HepG2 (cell line): ENCODE data around the gene SLC38A3. TPM values are rescaled to one million over a fixed set of nuclear protein-coding genes. Genes with fewer than 3 reads are reported as not detected.

Source experiments
- BCL3 ChIP-seq: sonication (generic); formaldehyde crosslinking; IDR thresholded peaks from 2 replicates; pipeline ENCODE4 v1.5.1; 2020; ENCODE audit warnings: mild to moderate bottlenecking, missing genetic modification reagents, moderate library complexity
- ELF4 ChIP-seq: sonication (generic); formaldehyde crosslinking; IDR thresholded peaks from 2 replicates; pipeline ENCODE4 v1.5.0; 2020; ENCODE audit warnings: missing genetic modification reagents, mild to moderate bottlenecking, moderate library complexity, borderline replicate concordance
- FLYWCH1 ChIP-seq: sonication (generic); formaldehyde crosslinking; IDR thresholded peaks from 2 replicates; pipeline ENCODE4 v1.8.1; 2023; ENCODE audit warnings: mild to moderate bottlenecking, missing genetic modification reagents
- FOXK1 ChIP-seq: sonication (generic); formaldehyde crosslinking; IDR thresholded peaks from 2 replicates; pipeline ENCODE4 v1.4.0; 2020; ENCODE audit warnings: low read depth, missing genetic modification reagents, borderline replicate concordance
- HMG20B ChIP-seq: conservative IDR thresholded peaks from 2 replicates; pipeline ENCODE4 v1.6.1; 2016; ENCODE audit warnings: missing genetic modification reagents, missing compliant biosample characterization
- KLF16 ChIP-seq, 2 experiments: sonication (generic) in 1 of 2; formaldehyde crosslinking in 1 of 2; IDR thresholded peaks; 2 replicates each; pipeline versions ENCODE4 v1.6.1 to v1.8.0; 2016 to 2023; ENCODE audit warnings: missing genetic modification reagents in 2 of 2, missing compliant biosample characterization in 1 of 2
- MAFF ChIP-seq: IDR thresholded peaks from 2 replicates; pipeline ENCODE4 v1.6.1; 2011; ENCODE audit warnings: low read depth, low read length, improper control_type of control experiment
- MIXL1 ChIP-seq: IDR thresholded peaks from 2 replicates; pipeline ENCODE4 v1.6.1; 2016
- NFKBIZ ChIP-seq: IDR thresholded peaks from 2 replicates; pipeline ENCODE4 v1.6.1; 2018; ENCODE audit warnings: missing genetic modification reagents, missing compliant biosample characterization
- PAF1 ChIP-seq: IDR thresholded peaks from 2 replicates; pipeline ENCODE4 v1.6.1; 2016; ENCODE audit warnings: missing genetic modification reagents, missing compliant biosample characterization
- PITX1 ChIP-seq: sonication (generic); formaldehyde crosslinking; IDR thresholded peaks from 2 replicates; pipeline ENCODE4 v1.5.1; 2020; ENCODE audit warnings: mild to moderate bottlenecking, missing genetic modification reagents
- RAD21 ChIP-seq: fragments of 450-650 bp; formaldehyde crosslinking; IDR thresholded peaks from 2 replicates; pipeline ENCODE4 v1.5.0; 2020; ENCODE audit warnings: mild to moderate bottlenecking
- RERE ChIP-seq: IDR thresholded peaks from 2 replicates; pipeline ENCODE4 v1.6.1; 2016; ENCODE audit warnings: low read depth, missing genetic modification reagents, missing compliant biosample characterization
- RORA ChIP-seq: sonication (generic); formaldehyde crosslinking; IDR thresholded peaks from 2 replicates; pipeline ENCODE4 v1.5.0; 2020; ENCODE audit warnings: mild to moderate bottlenecking, missing genetic modification reagents, moderate library complexity
- SMYD3 ChIP-seq: sonication (generic); formaldehyde crosslinking; IDR thresholded peaks from 2 replicates; pipeline ENCODE4 v1.8.1; 2023; ENCODE audit warnings: mild to moderate bottlenecking, missing genetic modification reagents
- TOPORS ChIP-seq: sonication (generic); formaldehyde crosslinking; IDR thresholded peaks from 2 replicates; pipeline ENCODE4 v1.8.0; 2023; ENCODE audit warnings: mild to moderate bottlenecking, missing genetic modification reagents
- ZBTB2 ChIP-seq: sonication (generic); formaldehyde crosslinking; IDR thresholded peaks from 2 replicates; pipeline ENCODE4 v1.8.0; 2022; ENCODE audit warnings: low read depth, missing genetic modification reagents
- ZNF558 ChIP-seq: sonication (generic); formaldehyde crosslinking; IDR thresholded peaks from 2 replicates; pipeline ENCODE4 v1.9.0; 2022; ENCODE audit warnings: mild to moderate bottlenecking, missing genetic modification reagents, borderline replicate concordance
- ZNF839 ChIP-seq: sonication (generic); formaldehyde crosslinking; IDR thresholded peaks from 2 replicates; pipeline ENCODE4 v1.4.0; 2020; ENCODE audit warnings: missing genetic modification reagents, mild to moderate bottlenecking, borderline replicate concordance
- ZSCAN9 ChIP-seq: IDR thresholded peaks from 2 replicates; pipeline ENCODE4 v1.6.1; 2016; ENCODE audit warnings: borderline replicate concordance
- ZZZ3 ChIP-seq: sonication (generic); formaldehyde crosslinking; IDR thresholded peaks from 2 replicates; pipeline ENCODE4 v1.4.0; 2020; ENCODE audit warnings: missing genetic modification reagents, mild to moderate bottlenecking, borderline replicate concordance
- polyA plus RNA-seq, 8 experiments: library from polyadenylated mRNA; depleted of rRNA in 3 of 8; stranded (reverse) in 7 of 8; unstranded in 1 of 8; fragments of >200 nt; fragmentation: Illumina TruSeq in 4 of 8; extraction: Trizol in 4 of 8; gene quantifications; 2 replicates each; pipeline versions ENCODE4 v1.2.1 to v1.2.3, GENCODE V29; 2011 to 2016; ENCODE audit warnings: low read depth in 4 of 8, missing spikeins in 1 of 8, mixed read lengths in 1 of 8; ENCODE audit not compliant: insufficient read depth in 1 of 8
- total RNA-seq, 5 experiments: library from RNA; depleted of rRNA; stranded (reverse); fragments of >200 nt; fragmentation: Illumina TruSeq; extraction: Trizol; gene quantifications; 2 replicates each; pipeline ENCODE4 v1.2.3, GENCODE V29; 2016; ENCODE audit warnings: low read depth in 1 of 5

Gene SLC38A3
- total and polyA plus RNA-seq, 2 of the 13 experiments (the other 11 are each of a cell fraction or from before 2014, with no cell fraction given): 29.8 to 164 TPM

- TF ChIP-seq TOPORS (CRISPR knock-in tag) (no peak), ZNF558 (CRISPR knock-in tag) (peak; percentile 93; the same call in 1 of the 2 replicates), HMG20B (CRISPR knock-in tag) (peak; percentile 61; the same call in 1 of the 2 replicates), ZSCAN9 (CRISPR knock-in tag) (0 out of 2 replicates have a peak, but pooled peaks have one; percentile 15), RORA (CRISPR knock-in tag) (no peak), ZBTB2 (CRISPR knock-in tag) (peak; percentile 90), PAF1 (CRISPR knock-in tag) (no peak), KLF16 (CRISPR knock-in tag; IDR thresholded peaks at IDR 0.05) (peak in 1 of 2 experiments; percentile 65; a peak in 1 of 4 replicates), FLYWCH1 (CRISPR knock-in tag) (no peak), MAFF (no peak), MIXL1 (peak; percentile 28; the same call in 1 of the 2 replicates), SMYD3 (CRISPR knock-in tag) (no peak), BCL3 (no peak), ELF4 (CRISPR knock-in tag) (no peak), RERE (no peak; the same call in 1 of the 2 replicates), RAD21 (CRISPR knock-in tag) (peak; percentile 100), ZZZ3 (CRISPR knock-in tag) (0 out of 2 replicates have a peak, but pooled peaks have one; percentile 1), PITX1 (CRISPR knock-in tag) (peak; percentile 55; the same call in 1 of the 2 replicates), FOXK1 (CRISPR knock-in tag) (peak; percentile 39; the same call in 1 of the 2 replicates), NFKBIZ (CRISPR knock-in tag) (no peak; the same call in 1 of the 2 replicates), ZNF839 (no peak)
These were observed 55.2 kb downstream of the SLC38A3 start (continued) for GRCh38 chr3:50260027-50260941.
